ENCODE results near the gene DHFR2. TPM values are rescaled to one million over a fixed set of nuclear protein-coding genes. Genes with fewer than 3 reads are reported as not detected.

The DHFR2 gene
- total RNA-seq, 1 donor from 2014 or later = 8.2 TPM

DNA sequence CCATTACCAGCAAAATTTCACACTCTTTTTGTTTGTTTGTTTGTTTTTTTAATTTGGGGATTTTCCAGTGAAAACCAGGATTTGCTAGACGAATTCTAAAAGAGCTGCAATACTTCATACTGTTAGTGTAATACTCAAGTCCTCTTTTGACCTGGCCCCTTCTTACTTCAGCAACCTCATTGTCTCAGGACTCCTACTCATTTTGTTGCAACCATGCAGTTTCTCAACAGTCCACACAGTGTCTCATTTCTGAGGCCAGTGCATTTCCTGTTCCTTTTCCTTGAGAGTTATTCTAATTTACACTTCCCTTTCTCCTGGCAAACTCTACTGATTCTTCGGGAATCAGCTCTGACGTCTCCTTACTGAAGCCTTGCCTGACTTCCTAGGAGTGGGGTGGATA lies 35.7 kb upstream of the DHFR2 start:
- Mint-ChIP-seq H3K27ac (no peak overlapping the region), H3K36me3 (peaks cover 43% of the 10 kb centered on the region), H3K4me1 (no peaks in the 10 kb centered on the region), H3K9me3 (no peaks in the 10 kb centered on the region), H3K27me3 (ENCODE audit: low read depth) (no peaks in the 10 kb centered on the region), H3K4me3 (no peak overlapping the region)
- TF ChIP-seq, protein P1, sequence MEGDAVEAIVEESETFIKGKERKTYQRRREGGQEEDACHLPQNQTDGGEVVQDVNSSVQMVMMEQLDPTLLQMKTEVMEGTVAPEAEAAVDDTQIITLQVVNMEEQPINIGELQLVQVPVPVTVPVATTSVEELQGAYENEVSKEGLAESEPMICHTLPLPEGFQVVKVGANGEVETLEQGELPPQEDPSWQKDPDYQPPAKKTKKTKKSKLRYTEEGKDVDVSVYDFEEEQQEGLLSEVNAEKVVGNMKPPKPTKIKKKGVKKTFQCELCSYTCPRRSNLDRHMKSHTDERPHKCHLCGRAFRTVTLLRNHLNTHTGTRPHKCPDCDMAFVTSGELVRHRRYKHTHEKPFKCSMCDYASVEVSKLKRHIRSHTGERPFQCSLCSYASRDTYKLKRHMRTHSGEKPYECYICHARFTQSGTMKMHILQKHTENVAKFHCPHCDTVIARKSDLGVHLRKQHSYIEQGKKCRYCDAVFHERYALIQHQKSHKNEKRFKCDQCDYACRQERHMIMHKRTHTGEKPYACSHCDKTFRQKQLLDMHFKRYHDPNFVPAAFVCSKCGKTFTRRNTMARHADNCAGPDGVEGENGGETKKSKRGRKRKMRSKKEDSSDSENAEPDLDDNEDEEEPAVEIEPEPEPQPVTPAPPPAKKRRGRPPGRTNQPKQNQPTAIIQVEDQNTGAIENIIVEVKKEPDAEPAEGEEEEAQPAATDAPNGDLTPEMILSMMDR (IDR thresholded peaks at IDR 0.05; ENCODE audit: unreplicated experiment) = no peak
- no peak for DNase-seq (ENCODE audit: low spot score in 2 of 2, unreplicated experiment in 2 of 2)

DNA sequence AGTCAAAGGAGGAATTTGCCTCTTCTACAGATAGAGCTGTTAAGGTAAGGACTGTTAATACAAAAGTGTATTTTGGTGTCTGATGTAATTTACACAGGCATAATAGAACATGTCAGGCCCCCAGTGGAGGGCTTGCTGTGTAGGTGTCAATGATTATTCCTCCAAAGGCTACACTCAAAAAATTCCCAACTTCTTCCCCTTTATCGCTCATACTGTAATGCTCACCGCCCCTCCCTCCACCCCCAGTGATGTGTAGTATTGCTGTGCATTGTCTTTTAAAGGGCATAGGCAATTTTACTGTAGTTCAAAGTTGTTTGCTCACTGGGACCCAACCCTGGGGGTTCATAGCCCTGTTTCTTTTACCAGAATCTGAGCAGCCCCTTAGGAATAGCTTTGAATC lies 32.4 kb upstream of the DHFR2 start:
- Mint-ChIP-seq H3K4me1 (no peaks in the 10 kb centered on the region), H3K27me3 (ENCODE audit: low read depth) (no peaks in the 10 kb centered on the region), H3K9me3 (no peaks in the 10 kb centered on the region), H3K27ac (no peak overlapping the region), H3K4me3 (no peak overlapping the region), H3K36me3 (peaks cover 51% of the 10 kb centered on the region)
- no peak for DNase-seq (ENCODE audit: low spot score in 2 of 2, unreplicated experiment in 2 of 2)
- TF ChIP-seq, protein P1 (IDR thresholded peaks at IDR 0.05; ENCODE audit: unreplicated experiment) = no peak

DNA sequence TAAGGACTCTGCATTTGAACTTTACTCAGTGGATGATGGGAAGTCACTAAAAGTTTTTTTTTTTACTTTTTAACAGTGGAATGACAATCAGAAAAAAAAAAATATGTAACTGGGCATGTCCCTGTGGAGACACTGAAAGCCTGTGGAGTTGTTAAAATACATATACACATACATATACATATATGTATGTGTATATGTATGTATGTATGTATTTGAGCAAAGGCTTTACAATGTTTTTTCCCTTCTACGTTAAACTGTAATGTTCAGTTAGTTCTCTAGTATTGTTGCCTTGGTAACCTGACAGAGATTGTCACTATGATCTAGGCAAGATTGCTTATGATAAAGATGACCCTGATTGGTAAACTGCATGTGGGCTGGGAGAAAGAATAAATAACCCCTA lies 30.4 kb upstream of the DHFR2 start:
- Mint-ChIP-seq H3K9me3 (no peaks in the 10 kb centered on the region), H3K4me1 (no peaks in the 10 kb centered on the region), H3K27me3 (ENCODE audit: low read depth) (no peaks in the 10 kb centered on the region), H3K27ac (no peak overlapping the region), H3K36me3 (peaks cover 48% of the 10 kb centered on the region), H3K4me3 (no peak overlapping the region)
- DNase-seq (ENCODE audit: low spot score in 2 of 2, unreplicated experiment in 2 of 2) = no peak
- TF ChIP-seq, protein P1 (IDR thresholded peaks at IDR 0.05; ENCODE audit: unreplicated experiment) = no peak

DNA sequence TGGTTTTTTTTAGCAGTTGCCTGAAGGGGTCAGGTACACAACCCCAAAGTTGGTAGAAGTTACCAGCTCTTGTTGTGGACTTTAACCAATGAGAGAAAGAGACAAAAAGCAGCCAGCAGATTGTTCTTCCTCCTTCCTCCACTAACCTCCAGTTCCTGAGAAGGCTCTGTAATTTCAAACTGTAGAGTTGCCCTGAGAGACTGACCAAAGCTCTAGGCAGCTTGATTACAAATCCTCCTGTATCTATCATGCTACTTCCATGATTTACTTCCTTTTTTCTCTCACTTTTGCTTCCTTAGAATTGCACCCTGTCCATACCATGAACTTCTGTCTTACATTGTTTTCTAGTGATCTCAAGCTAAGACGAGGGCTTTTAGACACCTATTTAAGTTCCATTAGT lies 29.4 kb upstream of the DHFR2 start:
- TF ChIP-seq, protein P1 (IDR thresholded peaks at IDR 0.05; ENCODE audit: unreplicated experiment) = no peak
- DNase-seq (ENCODE audit: low spot score in 2 of 2, unreplicated experiment in 2 of 2) = no peak
- Mint-ChIP-seq H3K27me3 (ENCODE audit: low read depth) (no peaks in the 10 kb centered on the region), H3K27ac (no peak overlapping the region), H3K4me3 (no peak overlapping the region), H3K9me3 (no peaks in the 10 kb centered on the region), H3K4me1 (no peaks in the 10 kb centered on the region), H3K36me3 (peaks cover 43% of the 10 kb centered on the region)

DNA sequence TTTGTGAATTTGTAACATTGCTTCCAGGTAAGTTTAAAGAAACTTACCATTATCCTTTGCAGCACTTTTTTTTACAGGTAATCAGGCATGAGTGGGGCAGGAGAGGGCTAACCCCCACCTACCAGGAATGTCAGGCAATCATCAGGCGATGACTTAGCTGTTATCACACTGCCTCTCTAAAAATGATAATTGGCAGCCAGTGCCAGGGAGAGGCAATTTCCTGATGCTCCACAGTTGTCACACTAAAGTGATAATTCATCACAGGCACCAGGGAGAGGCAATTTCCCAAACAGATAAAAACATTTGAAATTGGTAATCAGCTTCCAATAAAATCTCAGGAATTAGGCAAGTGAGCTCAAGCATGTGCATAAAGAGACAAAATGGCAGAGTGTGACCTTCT lies 26.4 kb upstream of the DHFR2 start:
- Mint-ChIP-seq H3K9me3 (no peaks in the 10 kb centered on the region), H3K27ac (no peak overlapping the region), H3K4me1 (no peaks in the 10 kb centered on the region), H3K4me3 (no peak overlapping the region), H3K27me3 (ENCODE audit: low read depth) (no peaks in the 10 kb centered on the region), H3K36me3 (peaks cover 32% of the 10 kb centered on the region)
- TF ChIP-seq, protein P1 (IDR thresholded peaks at IDR 0.05; ENCODE audit: unreplicated experiment) = no peak
- no peak for DNase-seq (ENCODE audit: low spot score in 2 of 2, unreplicated experiment in 2 of 2)

DNA sequence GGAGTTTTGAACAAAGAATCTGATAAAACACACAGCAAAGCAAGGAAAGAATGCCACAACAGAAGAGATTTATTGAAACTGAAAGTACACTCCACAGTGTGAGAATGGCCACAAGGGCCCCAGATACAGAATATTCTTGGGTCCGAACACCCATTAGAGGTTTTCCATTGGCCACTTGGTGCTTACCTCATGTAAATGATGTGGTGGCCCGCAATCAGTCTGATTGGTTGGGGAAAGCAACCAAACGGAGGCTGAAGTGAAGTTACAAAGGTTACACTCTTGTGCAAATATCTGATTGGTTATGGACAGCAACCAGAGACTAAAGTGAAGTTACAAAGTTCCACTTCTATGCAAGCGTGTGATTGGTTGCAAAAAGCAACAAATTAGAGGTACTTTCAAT lies 20.5 kb upstream of the DHFR2 start:
- Mint-ChIP-seq H3K27ac (no peak overlapping the region), H3K4me1 (peaks cover 5% of the 10 kb centered on the region), H3K4me3 (no peak overlapping the region), H3K36me3 (peaks cover 16% of the 10 kb centered on the region), H3K27me3 (ENCODE audit: low read depth) (no peaks in the 10 kb centered on the region), H3K9me3 (peaks cover under 1% of the 10 kb centered on the region)
- TF ChIP-seq, protein P1 (IDR thresholded peaks at IDR 0.05; ENCODE audit: unreplicated experiment) = no peak
- DNase-seq (ENCODE audit: low spot score in 2 of 2, unreplicated experiment in 2 of 2) = no peak

Measured in mesothelial cell of epicardium (in vitro differentiated cells).